OCI-LY3 (cell line): ENCODE measurements around the gene TOR4A.

Experiments
- EZH2phosphoT487 ChIP-seq: fragments of 200-600 bp; shearing (Covaris generic); IDR thresholded peaks from 2 replicates; pipeline ENCODE4 v1.6.1; 2018; ENCODE audit warnings: antibody characterized with exemption, mixed run types, low read depth
- TF ChIP-seq, protein P1 (sequence below): fragments of 200-600, 300-600 bp; sonication (generic); IDR thresholded peaks from 2 replicates; pipeline ENCODE4 v1.5.1; 2014; ENCODE audit warnings: antibody characterized with exemption, low read length, low read depth

DNA sequence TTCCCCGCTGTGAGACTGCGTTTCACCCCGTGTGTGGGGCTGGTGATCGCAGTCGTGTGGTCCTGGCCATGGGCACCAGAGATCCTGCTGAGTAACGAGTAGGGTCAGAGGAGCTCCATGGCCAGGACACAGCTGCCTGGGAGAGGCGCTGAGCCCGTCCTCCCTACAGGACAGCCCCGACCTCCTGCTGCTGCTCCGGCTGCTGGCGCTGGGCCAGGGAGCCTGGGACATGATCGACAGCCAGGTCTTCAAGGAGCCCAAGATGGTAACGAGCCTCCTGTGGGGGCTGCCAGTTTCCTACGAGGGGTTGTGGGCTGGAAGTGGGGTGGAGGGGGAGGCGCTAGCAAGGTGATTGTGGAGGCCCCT lies 11.4 kb upstream of the TOR4A start:
- TF ChIP-seq, protein P1, sequence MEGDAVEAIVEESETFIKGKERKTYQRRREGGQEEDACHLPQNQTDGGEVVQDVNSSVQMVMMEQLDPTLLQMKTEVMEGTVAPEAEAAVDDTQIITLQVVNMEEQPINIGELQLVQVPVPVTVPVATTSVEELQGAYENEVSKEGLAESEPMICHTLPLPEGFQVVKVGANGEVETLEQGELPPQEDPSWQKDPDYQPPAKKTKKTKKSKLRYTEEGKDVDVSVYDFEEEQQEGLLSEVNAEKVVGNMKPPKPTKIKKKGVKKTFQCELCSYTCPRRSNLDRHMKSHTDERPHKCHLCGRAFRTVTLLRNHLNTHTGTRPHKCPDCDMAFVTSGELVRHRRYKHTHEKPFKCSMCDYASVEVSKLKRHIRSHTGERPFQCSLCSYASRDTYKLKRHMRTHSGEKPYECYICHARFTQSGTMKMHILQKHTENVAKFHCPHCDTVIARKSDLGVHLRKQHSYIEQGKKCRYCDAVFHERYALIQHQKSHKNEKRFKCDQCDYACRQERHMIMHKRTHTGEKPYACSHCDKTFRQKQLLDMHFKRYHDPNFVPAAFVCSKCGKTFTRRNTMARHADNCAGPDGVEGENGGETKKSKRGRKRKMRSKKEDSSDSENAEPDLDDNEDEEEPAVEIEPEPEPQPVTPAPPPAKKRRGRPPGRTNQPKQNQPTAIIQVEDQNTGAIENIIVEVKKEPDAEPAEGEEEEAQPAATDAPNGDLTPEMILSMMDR: no peak
- TF ChIP-seq EZH2phosphoT487: no peak
